Activated naive CD8-positive, alpha-beta T cell treated with anti-CD3 and anti-CD28 coated beads, Interleukin-2, amount 50 U/mL, for 16 hours (primary cell): ENCODE measurements around the gene PDIA6.
"Not testable (repeated sequence)": the region's sequence is repeated elsewhere in the genome, so short reads cannot be mapped to it uniquely, and the experiment has no call there.

Experiments used
- DNase-seq: peaks from one replicate; pipeline ENCODE4 v3.0.0-alpha.2; 2020; ENCODE audit warnings: low read depth, low spot score

Gene PDIA6

GRCh38 chr2:10833021-10833420 lies 20.4 kb upstream of the PDIA6 start:
- no peak for DNase-seq

GRCh38 chr2:10832203-10832936 lies 19.8 kb upstream of the PDIA6 start:
- DNase-seq = peak; percentile 62

DNA sequence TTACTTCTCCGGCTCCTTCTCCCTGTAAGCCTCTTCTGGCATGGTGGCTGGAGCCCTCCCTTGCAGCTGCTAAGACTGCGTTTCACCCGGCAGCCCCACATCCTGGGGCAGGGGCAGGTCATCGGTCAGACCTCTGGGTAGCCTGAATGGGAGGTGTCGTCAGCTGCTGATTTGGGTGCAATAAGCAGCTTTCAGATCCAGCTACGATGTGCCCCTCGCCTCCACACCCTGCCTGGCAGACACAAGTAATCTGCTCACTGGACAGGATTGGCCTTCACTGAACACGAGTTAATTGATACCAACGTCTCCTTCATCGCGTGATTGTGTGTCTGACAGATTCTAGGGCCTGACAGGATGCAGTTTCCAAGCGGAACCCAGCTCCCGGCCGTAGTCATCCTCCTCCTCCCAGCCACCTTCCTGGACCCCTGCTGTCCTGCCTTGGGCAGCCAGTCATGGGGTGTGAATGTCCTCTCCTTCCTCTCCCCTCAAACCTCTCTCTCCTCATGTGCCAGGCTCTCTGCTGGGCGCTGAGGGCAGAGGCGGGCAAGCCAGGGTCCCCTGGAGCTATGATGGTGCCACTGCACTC lies 18.9 kb upstream of the PDIA6 start:
- no peak for DNase-seq

DNA sequence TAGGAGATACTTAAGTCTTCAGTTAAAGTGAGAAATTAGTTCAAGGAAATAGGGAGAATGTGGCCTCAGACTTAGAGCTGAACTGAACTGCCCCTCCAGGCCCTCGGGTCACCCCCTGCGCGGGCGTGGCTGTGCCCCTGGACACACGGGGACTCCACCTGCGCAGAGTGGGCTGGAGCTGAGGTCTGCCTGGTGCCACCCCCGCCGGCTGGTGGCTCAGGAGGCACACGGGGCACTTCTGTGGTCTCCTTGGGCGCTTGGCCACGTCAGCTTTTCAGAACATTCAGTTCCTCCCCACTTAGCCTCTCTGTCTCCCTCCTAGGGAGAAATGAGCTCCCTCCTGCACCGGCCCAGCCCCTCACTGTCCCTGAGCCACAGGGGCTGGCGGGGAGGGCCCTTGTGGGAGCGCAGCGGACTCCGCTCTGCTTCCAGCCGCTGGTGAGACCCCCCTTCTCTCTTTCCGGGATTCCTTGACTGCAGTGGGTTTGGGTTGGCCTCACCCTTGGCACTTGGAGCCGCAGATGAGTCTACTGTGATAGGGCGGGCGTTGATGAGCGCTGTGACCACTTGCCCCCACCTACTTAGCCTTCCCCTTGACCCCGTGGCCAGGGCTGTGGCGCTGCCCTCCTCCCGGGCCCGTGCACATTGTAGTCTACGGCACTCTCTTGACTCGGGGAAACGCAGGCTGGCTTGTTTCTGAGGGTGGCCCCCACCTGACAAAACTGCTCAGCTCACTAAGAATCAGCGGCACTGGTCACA lies 18.2 kb upstream of the PDIA6 start:
- DNase-seq = no peak

GRCh38 chr2:10830203-10830602 lies 17.6 kb upstream of the PDIA6 start:
- DNase-seq = no peak

DNA sequence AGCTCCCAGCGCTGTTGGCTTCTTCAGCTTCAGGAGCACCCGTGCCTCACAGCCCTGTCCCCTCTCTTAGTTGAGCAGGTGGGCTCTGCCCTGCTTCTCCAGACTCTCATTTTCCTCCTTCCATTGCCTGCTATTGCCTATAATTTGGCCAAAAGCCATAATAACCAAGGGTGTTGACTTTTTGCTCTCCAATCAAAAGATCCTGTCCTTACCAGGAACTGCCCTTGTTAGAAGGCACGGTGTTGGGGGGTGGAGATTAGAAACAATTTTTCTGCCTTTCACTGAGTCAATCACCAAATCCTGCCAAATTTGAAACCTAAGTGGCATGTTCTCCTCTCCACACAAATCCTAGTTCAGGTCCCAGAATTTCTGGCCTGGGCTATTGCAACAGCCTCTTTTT lies 16.7 kb upstream of the PDIA6 start:
- DNase-seq = no peak

DNA sequence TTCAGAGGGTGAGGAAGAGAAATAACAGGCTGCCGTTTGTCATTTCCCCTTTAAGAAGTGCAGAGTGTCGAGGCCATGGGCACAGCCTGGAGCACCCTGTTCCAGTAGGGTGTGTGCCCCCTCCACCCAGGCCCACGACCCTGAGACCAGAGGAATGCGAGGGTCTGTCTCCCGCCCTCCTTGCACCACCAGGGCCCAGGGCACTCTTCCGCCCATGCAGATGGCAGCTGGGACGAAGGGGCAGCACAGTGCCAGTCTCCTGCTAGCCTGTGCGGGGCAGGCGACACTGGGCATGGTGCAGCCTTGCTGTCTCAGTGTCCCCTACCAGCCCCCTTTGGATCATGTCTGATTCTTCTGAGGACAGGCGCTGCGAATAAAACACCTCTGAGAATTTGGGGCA lies 15.8 kb upstream of the PDIA6 start:
- no peak for DNase-seq

DNA sequence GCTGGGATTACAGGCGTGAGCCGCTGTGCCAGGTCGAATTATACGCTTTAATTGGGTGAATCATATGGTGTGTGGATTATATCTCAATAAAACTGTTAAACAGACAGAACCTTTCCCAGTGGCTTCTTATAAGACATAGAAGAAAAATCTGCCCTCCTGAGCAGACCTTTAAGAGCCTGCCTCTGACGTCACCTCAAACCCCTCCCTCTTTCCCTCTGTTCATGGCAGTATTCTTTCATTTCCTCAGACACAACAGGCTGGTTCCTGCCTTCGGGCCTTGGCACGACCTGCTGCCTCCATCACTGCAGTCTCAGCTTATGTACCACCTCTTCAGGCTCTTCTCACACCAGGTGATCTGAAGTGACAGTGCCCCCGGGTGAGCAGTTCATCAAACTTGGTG lies 14.0 kb upstream of the PDIA6 start:
- no peak for DNase-seq

GRCh38 chr2:10826026-10826425 lies 13.4 kb upstream of the PDIA6 start:
- DNase-seq = no peak

DNA sequence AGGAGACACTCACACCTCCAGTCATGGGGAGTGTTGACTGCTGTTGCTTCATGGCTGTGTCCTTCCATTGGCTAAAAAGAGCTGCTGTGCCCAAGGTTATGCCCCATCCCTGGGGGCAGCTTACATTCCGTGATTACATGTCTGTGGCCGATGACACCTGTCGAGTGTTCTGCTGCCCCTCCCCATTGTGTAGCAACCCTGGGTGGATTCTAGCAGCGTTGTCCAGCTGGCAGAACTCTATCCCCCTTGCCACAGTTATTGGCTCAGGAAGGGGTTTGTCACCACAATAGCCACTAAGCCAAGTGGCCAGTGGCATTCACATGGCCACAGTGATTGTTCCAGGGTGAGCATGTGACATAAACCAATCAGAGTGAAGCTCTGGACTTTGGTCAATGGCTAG lies 11.6 kb upstream of the PDIA6 start:
- DNase-seq = no peak

DNA sequence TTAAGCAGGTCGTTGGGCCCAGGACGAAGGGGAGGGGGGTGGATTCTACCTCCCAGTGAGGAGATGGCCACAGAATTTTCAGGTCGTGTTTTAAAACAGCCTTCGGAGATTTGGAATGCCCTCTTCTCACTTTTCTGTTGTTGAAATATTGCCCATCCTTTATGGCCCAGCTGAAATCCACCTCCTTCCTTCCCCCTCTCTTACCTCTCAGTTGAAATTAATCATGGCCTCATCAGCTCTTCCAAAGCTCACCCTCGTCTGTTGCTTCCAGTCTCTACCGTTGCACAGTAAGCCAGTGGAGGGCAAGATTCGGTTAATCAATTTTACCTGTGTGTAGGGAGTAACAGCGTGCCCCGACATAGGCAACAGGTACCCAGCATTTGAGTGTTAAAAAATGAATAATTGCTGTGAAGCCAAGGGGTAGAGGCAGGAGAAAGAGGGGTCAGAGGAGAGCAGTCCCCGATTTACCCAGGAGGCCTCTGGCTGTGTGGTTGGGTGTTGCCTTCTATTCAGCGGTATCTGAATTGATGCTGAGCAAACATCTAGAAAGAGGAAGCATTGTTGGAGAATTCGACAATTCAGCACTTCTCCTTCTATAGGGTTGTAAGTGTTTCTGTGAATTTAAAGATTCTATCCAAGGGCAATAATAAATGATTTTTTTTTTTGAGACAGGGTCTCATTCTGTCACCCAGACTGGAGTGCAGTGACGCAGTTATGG lies 8.6 kb upstream of the PDIA6 start:
- DNase-seq = no peak

DNA sequence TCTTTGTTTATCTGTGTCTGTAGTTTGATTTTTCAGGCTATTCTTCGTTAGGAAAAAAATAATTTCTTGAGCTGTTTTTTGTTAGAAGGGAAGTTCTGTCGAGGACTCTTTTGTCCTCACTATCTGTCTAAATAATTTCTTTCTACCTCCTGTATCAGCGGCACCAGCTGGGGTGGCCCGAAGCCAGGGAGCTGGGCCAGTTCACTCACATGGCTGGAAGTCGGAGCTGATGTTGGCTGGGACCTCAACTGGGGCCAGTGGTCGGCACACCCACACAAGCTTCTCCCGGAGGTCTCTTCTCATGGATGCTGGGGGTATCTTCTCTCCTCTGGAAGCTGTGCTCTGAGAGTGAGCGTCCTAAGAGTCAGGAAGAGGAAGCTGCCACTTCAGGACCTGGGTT lies 8.0 kb upstream of the PDIA6 start:
- no peak for DNase-seq

GRCh38 chr2:10819714-10820314 lies 7.2 kb upstream of the PDIA6 start:
- no peak for DNase-seq

- DNase-seq = no peak
These were observed 6.4 kb upstream of the PDIA6 start for GRCh38 chr2:10818984-10819383.

DNA sequence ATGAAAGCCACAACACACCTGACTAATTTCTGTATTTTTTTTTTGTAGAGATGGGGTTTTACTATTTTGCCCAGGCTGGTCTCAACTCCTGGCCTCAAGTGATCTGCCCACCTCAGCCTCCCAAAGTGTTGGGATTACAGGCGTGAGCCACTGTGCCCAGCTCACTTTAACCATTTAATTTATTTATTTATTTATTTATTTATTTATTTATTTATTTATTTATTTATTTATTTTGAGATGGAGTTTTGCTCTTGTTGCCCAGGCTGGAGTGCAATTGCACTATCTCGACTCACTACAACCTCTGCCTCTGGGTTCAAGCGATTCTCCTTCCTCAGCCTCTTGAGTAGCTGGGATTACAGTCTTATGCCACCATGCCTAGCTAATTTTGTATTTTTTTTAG lies 5.7 kb upstream of the PDIA6 start:
- DNase-seq = not testable (repeated sequence)

DNA sequence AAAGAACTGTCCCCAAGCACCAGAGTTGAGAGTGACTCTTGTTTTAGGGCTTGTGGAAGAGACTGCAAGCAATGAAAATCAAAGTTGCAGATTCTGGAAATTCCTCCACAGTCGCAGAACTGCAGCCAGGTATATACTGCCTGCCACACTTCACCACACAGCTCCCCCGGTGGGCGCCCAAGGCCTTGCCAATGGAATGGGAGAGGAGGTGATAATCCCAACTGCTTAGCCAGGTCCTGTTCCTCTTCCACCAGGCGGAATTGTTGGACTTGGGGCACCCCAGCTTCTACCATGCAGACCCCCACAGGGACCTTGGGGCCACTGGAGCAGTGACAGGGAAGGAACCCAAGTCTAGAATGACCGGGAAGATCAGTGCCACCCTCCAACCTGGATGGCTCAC lies 4.8 kb upstream of the PDIA6 start:
- no peak for DNase-seq

- DNase-seq = no peak
These were observed 2.2 kb upstream of the PDIA6 start for GRCh38 chr2:10814571-10815331.

- no peak for DNase-seq
These were observed 1.6 kb upstream of the PDIA6 start for GRCh38 chr2:10814142-10814541.

- DNase-seq = not testable (repeated sequence)
These were observed 866 bp upstream of the PDIA6 start for GRCh38 chr2:10813163-10814138.

DNA sequence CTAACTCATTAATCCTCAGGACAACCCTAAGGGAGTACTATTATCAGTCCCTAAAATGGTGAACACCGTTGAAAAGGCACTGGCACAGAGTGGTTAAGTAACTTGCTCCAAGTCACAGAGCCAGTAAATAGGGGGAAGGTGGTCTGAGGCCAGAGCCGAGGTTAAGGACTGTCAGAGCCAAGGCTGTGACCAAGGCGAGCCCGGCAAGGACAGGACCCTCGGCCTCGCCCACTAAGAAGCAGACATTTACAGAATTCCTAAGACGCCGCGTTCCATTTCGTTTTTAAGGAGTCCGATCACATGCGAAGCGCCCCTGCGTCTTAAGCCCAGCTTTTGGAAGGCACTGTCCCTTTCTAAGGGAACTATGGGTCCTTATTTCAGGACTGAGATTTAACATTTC lies 1.1 kb downstream of the PDIA6 start:
- no peak for DNase-seq
